Retinal pigment epithelial cell (primary cell): ENCODE data around the gene VSTM2L.

Experiments used
- DNase-seq: peaks from one replicate; pipeline ENCODE4 v3.0.0-alpha.2; 2010; ENCODE audit warnings: low read depth
- H3K4me3 ChIP-seq: 2 replicates; pipeline ENCODE4 v1.5.1; 2011; ENCODE audit warnings: mild to moderate bottlenecking, low read length, control low read depth, moderate library complexity
- TF ChIP-seq, protein P1 (sequence below): conservative IDR thresholded peaks from 2 replicates; pipeline ENCODE4 v1.5.1; 2011; ENCODE audit warnings: low read depth, low read length, control low read depth, inconsistent platforms

Gene VSTM2L

DNA sequence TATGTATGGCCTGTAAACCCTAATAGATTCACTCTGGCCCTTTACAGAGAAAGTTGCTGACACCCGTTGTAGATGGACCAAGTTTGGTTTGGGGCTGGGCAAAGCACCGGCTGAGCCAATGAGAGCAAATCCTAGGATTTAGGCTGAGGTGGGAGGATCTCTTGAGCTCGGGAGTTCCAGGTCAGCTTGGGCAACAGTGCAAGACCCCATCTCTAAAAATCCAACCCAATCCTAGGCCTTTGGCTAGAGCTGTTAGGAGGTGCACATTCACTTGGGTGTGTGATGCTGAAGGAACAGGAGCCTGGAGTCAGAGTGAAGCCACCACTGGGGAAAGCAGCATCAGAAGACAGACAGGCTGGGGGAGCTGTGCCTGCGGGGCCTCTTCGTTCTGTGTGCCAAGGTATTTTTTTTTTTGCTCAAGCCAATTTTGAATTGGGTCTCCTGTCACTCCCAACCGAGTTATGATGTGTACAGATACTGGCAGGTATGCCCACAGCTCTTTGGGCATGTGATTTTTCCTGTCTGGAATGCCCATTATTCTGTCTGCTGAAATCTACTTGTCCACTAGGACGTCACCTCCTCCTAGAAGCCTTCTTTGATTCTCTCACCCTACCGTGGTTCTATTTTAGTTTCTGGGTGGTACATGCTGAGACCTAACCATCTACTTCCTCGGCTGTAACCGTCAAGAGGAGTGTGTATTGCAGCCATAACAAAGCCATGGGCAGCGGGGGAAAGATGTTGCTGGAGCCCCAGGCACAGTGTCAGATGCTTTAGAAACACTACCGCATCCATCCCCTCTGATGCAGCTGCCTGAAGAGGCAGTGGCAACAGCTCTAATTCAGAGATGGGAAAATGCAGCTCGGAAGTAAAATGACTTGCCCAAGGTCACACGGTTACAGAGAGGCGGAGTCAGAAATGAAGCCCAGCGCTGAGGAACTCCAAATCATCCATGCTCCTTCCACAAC is 76.4 kb downstream of the VSTM2L start:
- H3K4me3 ChIP-seq = no peak overlapping the region
- TF ChIP-seq, protein P1, sequence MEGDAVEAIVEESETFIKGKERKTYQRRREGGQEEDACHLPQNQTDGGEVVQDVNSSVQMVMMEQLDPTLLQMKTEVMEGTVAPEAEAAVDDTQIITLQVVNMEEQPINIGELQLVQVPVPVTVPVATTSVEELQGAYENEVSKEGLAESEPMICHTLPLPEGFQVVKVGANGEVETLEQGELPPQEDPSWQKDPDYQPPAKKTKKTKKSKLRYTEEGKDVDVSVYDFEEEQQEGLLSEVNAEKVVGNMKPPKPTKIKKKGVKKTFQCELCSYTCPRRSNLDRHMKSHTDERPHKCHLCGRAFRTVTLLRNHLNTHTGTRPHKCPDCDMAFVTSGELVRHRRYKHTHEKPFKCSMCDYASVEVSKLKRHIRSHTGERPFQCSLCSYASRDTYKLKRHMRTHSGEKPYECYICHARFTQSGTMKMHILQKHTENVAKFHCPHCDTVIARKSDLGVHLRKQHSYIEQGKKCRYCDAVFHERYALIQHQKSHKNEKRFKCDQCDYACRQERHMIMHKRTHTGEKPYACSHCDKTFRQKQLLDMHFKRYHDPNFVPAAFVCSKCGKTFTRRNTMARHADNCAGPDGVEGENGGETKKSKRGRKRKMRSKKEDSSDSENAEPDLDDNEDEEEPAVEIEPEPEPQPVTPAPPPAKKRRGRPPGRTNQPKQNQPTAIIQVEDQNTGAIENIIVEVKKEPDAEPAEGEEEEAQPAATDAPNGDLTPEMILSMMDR = no peak
- no peak for DNase-seq

DNA sequence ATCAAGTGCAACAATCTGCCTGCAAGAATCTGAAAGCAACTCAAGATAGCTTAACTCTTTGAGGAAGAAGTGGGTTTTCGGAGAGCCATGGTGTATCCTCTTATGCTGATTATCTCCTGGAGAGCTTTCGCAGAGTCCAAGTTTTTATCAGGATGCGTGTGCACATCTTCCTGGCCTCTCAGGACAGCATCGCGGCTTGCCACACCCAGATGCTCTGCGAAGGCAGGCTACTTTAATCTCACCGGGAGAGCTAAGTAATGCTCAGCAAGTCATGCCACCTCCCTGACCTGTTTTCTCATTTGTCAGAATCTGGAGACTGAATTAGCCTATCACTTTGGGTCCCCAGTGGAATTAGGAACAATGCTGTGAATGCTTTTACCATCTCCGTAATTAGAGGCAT is 77.5 kb downstream of the VSTM2L start:
- no peak overlapping the region for H3K4me3 ChIP-seq
- no peak for DNase-seq
- TF ChIP-seq, protein P1 = no peak

DNA sequence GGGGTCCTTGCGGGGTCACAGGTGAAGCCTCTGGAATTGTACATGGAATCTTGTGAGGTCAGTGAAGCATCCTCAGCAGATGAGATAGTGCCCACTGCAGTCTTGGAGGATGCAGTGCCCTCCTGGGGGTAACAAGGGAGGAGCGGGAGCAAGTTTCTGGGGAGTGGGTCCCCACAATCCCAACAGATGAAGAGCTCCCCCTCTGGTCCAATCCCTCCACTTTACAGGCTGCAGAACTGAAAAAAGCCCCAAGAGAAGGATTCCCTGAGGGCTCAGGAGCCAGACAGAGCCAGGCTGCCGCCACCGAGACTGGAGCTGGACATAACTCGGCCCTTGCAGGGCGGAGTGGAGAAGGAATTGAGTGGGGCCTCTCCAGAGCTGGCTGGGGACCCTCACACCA is 77.9 kb downstream of the VSTM2L start:
- TF ChIP-seq, protein P1 = no peak
- no peak for DNase-seq
- H3K4me3 ChIP-seq = no peak overlapping the region

DNA sequence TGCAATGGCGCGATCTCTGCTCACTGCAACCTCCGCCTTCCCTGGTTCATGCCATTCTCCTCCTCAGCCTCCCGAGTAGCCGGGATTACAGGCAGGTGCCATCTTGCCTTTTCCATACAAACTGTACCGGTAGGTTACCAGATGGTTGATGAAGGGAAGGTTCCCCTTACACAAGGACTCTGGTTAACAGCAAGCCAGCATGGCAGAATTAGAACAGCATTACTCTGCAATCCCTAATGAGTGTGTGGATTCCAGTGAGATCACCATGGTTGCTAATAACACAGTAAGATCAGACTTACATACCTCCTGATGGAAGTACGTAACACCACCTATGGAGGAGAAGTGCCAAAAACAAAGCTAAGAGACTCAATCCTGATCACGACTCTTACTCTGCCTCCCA is 78.6 kb downstream of the VSTM2L start:
- no peak for DNase-seq
- TF ChIP-seq, protein P1 = no peak
- H3K4me3 ChIP-seq = no peak overlapping the region

DNA sequence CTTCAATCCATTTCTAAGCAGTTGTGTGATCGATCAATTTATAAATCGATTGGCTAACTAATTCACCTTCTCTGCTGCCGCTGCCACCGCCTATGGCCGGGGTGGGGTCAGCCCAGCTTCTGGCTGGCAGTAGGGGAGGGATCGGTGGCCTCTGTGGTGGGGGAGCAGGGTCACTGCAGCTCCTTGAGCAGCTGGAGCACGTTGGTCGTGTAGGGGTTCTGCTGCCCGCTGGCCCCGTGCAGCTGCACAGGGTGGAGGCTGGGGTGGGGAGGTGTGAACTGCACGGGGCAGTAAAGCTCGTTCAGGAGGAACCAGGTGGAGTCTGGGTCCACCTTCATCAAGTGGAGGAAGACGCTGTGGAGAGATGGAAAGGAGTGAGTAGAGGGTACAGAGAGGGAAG is 80.4 kb downstream of the VSTM2L start:
- no peak overlapping the region for H3K4me3 ChIP-seq
- TF ChIP-seq, protein P1 = no peak
- DNase-seq = no peak

DNA sequence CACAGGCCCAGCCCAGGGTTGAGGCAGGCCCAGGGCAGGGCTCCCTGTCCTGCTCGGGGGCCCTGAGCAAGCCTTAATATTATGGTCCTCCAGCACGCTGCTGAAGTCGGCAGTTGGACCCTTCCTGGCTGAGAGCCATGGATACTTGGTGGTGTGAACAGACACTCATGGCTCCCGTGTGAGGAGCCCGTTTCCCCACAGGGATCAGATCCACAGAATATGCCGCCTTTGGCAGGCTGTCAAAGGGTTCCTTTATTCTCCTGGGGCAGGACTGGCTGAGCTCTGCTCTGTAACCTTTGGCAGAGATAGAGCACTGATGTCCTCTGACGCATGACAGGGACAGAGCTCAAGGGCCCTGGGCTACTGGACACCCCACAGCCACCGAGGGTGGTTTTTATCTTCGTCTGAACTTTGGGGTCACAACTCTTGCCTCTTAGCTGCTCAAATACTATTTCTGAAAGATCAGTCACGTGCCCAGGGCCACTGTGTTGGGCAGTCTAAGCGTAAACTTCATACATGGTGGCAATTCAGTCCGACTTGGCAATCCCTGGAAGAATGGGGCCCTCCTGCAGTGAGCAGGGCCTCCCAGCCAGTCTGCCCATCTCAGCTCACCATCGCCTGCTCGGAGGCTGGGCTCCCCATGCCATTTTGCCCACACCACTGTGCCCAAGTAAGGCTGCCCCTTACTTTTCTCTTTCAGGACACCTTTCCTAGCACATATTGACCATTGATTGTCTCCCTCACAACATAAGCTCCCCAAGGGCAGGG is 81.3 kb downstream of the VSTM2L start:
- DNase-seq = no peak
- no peak overlapping the region for H3K4me3 ChIP-seq
- TF ChIP-seq, protein P1 = no peak
